GM11168 (cell line): ENCODE results near the gene SQSTM1.

Experiments used
- in situ Hi-C: fragments of 300-500 bp; cut with MboI; formaldehyde crosslinking; loops from one replicate; pipeline ENCODE4 v1.12.0; 2022; ENCODE audit warnings: low sequenced_read_pairs; ENCODE audit not compliant: unreplicated experiment

Gene SQSTM1

DNA sequence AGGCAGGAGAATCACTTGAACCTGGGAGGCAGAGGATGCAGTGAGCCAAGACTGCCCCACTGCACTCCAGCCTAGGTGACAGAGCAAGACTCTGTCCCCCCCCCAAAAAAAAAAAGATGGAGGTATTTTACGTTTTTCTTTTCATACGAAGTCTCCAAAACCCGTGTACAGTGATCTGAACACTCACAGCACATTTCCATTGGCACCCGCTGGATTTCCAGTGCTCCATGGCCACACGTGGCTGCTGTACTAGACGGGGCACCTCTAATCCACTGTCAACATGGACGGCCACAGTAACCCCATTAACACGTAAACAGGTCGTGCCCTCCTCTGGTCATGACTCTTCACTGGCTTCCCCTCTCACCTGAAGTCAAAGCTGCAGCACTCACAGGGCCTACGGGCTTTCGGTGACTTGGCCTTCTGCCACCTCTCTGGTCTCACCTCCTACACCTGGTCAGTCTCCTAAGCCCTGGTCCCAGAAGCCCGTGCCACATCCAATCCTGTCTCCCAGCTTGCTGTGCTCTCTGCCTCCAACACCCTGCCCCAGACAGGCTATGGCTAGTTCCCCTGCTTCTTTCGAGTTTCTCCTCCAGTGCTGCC is 64.9 kb downstream of the SQSTM1 start:
- in situ Hi-C loops, result no loop called here

DNA sequence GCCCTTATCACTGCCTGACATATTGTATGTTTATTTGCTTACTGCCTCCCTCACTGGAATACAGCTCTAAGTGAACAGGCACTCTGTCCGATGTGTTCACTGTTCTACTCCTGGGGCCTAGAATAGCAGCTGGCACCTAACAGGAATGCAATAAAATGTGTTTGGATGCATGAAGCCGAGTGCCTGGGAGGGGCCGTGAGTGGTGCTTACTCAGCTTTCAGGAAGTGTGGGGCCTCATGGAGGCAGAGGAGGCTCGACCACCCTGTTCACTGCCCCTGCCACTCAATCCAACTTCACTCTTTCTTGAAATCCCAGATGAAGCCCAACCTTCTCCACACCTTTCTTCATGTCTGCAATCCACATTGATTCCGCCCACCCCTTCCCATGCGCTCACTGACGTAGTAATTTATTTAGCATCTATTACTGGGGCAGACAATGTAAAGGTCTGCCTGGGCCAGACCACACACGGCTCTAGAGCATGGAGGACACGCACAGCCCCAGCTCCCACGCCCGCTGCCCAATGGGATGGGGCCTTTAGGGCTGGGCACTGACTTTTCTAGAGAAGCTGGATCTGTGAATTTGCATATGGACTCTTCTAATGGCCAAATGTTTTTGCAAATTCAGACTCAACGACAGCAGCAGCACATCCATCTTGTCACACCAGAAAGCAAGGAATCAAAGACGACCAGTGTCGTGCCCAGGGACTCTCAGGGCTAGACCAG is 65.6 kb downstream of the SQSTM1 start:
- in situ Hi-C loops, result no loop called here

GRCh38 chr5:179887095-179887494 is 66.4 kb downstream of the SQSTM1 start:
- in situ Hi-C loops, result no loop called here
